C1 segment of cervical spinal cord (tissue), 14 donors: Measurements from ENCODE around the gene ALPK1.
"Not testable (repeated sequence)": the region's sequence is repeated elsewhere in the genome, so short reads cannot be mapped to it uniquely, and the experiment has no call there.

Source experiments
- DNase-seq, 14 donors: peaks; one replicate each; lab custom pipeline; 2025; lab: John Stamatoyannopoulos, UW

The ALPK1 gene

DNA sequence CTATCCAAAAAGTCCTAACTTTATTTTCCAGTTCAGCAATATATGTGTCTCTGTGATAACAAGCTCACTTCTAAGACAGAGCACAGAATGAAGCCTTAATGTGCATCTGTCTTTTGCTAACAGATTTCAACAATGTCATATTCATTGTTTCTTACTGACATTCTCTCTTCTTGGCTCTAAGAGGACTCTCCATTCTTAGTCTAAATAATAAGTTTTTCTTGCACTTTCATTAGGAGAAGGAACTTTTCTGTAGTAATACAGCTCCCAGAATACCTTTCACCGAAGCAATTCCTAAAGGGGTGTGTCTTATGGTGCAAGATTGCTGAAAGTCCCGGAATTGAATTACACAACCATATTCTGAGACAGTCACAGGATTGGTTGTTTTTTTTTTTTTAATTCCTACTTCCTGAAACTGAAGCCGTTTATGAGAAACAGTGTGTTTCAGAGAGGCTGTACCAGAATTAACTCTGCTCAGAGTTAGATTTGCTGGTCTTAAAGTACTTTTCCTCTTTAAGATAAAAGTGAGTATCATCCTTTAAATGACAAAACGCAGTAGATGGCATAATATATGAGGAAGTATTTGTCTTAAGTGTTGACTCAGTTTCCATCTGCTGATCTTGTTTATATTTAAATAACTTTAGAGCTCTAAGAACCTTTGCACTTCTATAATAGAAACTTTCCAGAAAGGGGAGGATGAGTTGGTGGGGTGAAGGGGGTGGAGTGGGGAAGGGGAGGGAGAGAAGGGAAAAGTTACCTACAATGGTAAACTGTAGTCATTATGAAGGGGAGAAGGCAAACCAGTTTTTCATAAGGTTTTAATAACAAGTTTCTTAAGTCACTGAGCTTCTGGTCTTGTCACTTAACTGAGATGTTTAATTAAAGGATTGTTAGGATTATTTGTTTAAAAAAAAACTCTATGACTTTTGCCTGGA lies at the start of gene ALPK1:
Gene ALPK1 (plus strand): TSS at position 421 of the 932 bp plus-strand sequence.
- no peak for DNase-seq

DNA sequence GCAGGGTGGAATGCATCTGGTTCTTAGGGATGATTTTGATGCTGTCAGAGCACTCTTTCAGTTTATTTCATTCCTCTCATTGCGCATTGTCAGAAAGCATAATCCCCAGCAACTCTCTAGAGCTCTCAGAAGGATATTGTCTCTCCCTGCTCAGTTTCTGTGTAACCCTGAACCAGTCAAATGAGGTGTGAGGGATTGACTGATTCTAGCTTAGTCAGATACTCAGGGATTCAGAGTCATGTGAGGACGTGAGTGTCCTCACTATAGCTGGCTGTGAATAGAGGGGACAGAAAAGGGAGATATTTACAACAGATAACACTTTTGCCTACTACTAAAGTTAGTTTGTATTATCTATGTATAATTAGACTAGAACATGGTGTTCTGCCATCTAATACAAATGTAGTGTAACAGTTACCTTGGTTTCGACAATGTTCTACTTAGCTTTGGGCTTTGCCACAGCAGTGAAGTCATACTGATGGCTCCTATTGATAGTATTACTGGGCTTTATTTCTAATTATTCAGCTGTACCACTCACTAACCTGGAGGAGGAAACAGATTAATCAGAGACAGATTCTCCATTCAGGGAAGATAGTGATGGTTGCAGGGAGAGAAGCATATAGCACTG lies 46.0 kb upstream of the ALPK1 start:
- no peak for DNase-seq

DNA sequence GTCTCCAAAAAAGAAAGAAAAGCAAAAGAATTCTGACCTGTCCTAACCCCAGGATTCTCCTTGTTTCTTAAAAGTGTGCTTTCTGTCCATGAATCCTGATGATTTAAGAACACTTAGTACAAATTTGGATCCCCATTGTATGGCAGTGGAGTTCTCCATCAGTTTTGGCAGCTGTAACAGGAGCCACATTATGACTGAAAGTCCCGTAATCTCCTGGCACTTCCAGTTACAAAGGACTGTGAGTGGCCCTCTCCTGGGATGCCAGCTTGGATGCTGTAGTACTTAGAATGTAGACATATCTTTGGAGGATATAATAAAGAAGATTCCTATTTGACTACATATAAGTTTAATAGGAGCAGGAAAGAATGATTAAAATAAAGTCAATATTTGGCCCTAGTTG lies 44.9 kb upstream of the ALPK1 start:
- peak in 1 of 14 donors; percentile 23 for DNase-seq

DNA sequence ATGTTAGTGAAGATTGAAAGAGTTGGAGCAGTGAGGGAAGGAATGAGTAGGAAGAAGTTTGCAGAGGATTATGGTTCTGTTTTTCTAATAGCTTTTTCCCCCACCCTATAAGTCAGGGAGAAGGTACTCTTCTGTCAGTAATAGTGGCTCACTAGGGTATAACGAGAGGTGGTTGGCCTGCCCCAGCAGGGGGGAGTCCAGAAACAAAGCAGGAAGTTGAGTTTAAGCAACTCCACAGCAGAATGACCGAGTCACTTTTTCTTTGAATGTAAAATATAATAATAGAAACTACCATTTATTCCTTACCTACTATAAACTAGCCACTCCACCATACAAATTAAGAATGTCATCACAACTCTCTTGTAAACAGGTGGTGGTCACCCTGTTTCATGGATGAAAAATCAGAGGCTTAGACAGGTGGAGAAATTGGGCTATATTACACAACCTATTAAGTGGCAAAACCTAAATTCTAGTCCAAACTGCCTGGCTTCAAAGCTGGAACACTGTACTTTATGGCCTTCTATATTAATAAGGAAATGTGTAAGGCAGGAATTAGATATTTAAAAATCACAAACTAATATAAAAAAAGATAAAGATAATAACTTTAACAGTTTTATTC lies 43.7 kb upstream of the ALPK1 start:
- DNase-seq, result no peak

GRCh38 chr4:112257098-112257497 lies 40.1 kb upstream of the ALPK1 start:
- no peak for DNase-seq

- no peak for DNase-seq
These were observed 30.3 kb upstream of the ALPK1 start for GRCh38 chr4:112266823-112267222.

DNA sequence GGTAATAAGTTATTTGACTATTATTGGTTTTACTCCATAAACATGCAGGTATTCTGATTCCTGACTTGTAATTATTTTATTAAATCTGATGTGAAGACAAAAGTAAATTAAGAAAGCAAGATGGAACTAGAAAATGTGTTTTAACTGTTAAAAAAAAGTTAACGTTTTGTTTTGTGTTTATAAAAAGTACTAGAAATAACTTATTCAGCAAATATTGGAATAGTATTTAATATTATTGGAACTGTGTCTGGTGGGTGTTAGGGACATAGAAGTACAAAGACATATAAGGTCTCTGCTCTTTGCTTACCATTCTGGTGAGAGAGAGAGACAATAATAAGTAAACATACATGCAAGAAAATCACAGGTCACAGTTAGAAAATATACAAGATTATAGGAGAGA lies 27.1 kb upstream of the ALPK1 start:
- no peak for DNase-seq

DNA sequence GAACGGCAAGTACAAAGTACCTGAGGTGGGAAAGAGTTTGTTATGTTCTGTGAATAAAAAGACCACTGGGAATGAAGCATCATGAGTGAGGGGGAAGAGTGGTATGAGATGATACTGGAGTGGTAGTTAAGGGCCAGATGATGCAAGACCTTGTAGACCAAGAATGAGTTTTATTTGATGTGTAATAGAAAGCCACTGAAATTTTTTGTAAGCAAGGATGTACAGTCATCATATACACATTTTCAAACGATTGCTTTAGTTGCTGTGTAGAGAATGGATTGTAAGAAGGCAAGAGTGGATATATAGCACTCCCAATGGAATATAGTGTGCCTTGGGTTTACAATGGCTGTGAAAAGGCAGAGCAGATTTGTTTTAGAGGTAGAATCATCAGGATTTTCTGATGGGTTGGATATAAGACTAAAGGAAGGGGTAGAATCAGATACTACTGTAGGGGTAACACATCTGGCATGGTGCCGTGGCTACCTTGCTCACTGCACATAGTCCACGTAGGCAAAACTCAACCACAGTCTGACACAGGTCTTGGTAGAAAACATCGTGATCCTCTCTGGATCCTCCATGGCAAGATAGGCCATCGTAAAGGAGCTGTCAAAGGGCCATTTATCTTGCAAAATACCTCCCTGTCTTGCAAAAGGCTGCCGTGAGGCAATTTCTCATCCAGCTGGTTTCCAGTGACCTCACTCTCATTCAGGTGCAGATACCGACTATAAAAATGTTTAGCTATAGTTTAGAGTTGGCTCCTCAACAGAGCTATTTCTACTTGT lies 26.3 kb upstream of the ALPK1 start:
- DNase-seq, result no peak

- no peak for DNase-seq
These were observed 24.9 kb upstream of the ALPK1 start for GRCh38 chr4:112272292-112272691.

DNA sequence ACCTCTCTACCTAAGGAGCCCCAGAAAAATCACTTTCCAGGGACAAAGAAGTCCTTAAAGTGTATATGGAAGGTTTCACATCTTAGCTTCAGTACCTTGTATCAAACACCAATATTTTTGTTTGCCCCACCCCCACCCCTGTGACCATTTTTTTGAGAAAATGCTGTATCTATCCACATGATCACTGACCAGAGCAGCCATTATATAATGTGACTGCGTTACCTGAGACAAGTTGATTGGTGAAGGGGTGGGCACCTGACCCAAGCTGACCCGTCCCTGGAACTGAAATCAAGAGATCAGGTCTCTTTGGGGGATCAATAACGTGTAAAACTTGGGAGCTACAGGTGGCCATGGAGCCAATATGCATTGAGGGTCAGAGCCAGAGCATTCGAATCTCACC lies 22.2 kb upstream of the ALPK1 start:
- no peak for DNase-seq

GRCh38 chr4:112276113-112276512 lies 21.1 kb upstream of the ALPK1 start:
- DNase-seq, result no peak

DNA sequence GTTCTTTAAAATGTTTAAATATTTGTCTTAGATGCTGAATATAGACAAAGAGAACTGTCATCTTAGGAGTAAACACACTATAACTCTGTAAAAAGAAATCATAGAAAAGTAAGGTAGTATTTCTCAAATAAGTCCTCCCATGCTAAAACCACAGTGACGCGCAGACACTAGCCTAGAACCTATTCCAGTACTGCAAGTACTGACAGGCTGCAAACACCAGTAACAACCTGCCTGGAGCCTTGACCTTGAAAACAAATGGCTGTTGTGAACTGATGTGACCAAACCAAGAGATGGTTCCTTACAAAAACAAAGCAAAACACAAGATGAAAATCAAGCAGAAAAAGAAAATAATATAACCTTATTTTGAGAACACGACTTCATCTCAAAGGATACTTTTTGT lies 19.9 kb upstream of the ALPK1 start:
- no peak for DNase-seq

DNA sequence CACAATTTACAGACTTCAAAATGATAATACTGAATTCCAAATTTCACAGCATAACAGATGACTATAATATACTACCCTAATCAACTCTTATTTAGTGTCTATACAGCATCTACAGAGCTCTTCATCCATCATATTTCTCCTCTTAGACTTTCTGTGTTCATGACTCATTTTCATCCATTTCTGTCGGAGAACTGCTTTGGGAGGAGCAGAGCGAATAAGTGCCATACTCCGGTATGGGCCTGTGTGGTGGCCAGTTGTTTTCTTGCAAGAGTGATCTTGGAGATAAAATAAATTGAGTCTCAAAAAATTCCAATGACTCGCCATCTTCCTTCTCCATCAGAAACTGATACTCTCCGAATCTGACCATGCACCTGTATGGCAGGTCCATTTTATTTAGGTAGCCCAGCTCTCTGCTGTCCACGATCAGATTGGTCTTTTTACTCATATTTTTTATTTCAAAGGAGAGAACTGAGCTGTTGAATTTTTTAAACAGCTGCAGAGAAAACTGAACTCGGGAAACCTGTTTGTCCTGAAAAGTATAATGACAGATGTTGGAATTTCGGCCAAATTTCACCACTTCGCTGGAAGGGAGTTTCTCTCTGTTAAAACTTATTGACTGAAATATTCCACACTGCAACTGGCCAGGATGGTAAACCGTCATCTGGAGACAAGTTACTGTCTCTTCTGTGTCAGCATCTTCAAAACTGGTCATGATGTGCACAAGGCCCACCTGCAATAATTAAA lies 19.3 kb upstream of the ALPK1 start:
- no peak for DNase-seq

DNA sequence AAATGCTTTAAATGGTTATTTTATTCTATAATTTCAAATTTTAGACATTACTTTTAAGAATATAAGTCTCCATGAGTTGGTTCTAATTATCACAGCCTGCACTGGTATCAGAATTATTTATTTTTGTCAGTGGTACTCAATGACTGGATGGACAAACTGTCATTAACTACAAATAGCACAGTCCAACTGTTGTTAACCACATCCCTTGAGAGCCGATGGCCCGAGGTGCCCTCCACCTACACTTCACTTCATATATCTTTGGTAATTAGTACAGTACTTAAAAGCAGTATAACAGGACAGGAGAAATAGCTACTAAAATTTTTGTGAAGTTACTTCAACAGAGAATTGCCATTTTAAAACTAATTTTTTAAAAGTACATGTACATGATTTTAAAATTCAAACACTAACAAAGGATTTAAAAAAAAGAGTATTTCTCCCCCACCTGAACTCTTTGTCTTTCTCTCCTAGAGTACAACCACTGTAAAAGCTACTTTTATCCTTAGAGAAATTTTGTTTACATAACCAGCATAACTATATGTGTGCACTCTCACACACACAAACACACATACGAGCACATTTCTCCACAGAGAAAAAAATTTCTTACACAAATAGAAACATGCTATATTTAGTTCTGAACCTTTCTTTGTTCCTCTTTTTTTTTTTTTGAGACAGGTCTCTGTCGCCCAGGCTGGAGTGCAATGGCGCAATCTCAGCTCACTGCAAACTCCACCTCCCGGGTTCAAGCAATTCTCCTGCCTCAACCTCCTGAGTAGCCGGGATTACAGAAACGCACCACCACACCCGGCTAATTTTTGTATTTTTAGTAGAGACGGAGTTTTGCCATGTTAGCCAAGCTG lies 17.9 kb upstream of the ALPK1 start:
- no peak for DNase-seq

GRCh38 chr4:112279882-112280315 lies 17.3 kb upstream of the ALPK1 start:
- no peak for DNase-seq

GRCh38 chr4:112280386-112281056 lies 16.6 kb upstream of the ALPK1 start:
- no peak for DNase-seq

GRCh38 chr4:112281895-112282398 lies 15.2 kb upstream of the ALPK1 start:
- DNase-seq, result not testable (repeated sequence)

DNA sequence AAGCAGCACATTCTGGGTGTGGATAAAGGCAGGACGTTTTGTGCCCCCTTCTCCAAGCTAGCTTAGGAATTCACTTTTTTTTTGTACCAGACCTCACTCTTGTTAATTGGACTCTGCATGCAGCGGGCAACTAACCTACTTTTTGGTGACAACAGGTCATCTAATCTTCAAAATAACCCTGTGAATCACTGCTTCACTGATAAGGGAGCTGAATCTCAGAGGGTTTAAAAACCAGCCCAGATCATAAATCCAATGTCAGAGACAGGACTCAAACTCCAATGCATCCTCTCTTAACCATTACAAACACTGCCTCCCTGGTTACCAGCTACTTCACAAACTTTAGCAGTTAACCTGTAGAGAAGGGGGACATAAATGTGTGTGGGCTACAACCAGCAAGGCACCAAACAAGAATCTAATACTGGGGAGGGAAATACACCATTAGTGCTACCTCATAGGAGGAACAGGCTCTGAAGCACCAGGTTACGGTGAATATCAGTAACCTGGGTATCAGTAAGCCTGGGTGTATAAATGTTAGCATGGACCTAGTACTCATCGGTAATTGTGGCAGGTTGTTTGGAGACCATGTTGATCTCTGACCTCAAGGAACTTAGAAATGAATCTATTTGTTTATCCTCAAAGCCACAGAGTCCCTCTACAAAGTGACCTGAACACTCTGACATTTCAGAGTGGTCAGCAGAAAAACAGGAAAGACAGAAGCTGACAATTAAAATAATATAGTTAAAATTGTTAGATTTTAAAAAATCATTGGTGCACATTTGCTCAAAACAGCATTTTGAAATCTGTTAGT lies 14.1 kb upstream of the ALPK1 start:
- no peak for DNase-seq
